ENCODE measurements around the gene HMGCR.

- TF ChIP-seq CTCF (IDR thresholded peaks at IDR 0.05; ENCODE audit: low read depth, low read length, poor library complexity, severe bottlenecking) (no peak), EZH2phosphoT487 (IDR thresholded peaks at IDR 0.05; ENCODE audit: borderline replicate concordance, low read length) (no peak)
Measured at GRCh38 chr5:75362474-75362975, 25.5 kb downstream of the HMGCR start.

Data from DOHH2 (cell line).